ENCODE data around the gene TOP3A.
"Not testable (repeated sequence)": the region's sequence is repeated elsewhere in the genome, so short reads cannot be mapped to it uniquely, and the experiment has no call there.

DNA sequence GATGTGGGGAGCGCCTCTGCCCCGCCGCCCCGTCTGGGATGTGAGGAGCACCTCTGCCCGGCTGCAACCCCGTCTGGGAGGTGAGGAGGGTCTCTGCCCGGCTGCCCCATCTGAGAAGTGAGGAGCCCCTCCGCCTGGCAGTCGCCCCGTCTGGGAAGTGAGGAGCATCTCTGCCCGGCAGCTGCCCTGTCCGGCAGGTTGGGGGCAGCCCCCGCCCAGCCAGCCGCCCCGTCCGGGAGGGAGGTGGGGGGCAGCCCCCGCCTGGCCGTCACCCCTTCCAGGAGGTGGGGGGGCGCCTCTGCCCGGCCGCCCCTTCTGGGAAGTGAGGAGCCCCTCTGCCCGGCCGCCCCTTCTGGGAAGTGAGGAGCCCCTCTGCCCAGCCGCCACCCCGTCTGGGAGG, 23.4 kb upstream of the TOP3A start:
- not testable (repeated sequence) for TF ChIP-seq EZH2phosphoT487 (IDR thresholded peaks at IDR 0.05; ENCODE audit: unreplicated experiment); POLR2AphosphoS5 (IDR thresholded peaks at IDR 0.05; ENCODE audit: low read depth); EZH2 (IDR thresholded peaks at IDR 0.05; ENCODE audit: low read depth, unreplicated experiment); CREB1 (CRISPR knock-in tag; IDR thresholded peaks at IDR 0.05; ENCODE audit: low read depth); JUNB (IDR thresholded peaks at IDR 0.05; ENCODE audit: unreplicated experiment); ZNF114 (CRISPR knock-in tag; IDR thresholded peaks at IDR 0.05)
- TF ChIP-seq, protein P1, sequence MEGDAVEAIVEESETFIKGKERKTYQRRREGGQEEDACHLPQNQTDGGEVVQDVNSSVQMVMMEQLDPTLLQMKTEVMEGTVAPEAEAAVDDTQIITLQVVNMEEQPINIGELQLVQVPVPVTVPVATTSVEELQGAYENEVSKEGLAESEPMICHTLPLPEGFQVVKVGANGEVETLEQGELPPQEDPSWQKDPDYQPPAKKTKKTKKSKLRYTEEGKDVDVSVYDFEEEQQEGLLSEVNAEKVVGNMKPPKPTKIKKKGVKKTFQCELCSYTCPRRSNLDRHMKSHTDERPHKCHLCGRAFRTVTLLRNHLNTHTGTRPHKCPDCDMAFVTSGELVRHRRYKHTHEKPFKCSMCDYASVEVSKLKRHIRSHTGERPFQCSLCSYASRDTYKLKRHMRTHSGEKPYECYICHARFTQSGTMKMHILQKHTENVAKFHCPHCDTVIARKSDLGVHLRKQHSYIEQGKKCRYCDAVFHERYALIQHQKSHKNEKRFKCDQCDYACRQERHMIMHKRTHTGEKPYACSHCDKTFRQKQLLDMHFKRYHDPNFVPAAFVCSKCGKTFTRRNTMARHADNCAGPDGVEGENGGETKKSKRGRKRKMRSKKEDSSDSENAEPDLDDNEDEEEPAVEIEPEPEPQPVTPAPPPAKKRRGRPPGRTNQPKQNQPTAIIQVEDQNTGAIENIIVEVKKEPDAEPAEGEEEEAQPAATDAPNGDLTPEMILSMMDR (conservative IDR thresholded peaks at IDR 0.05; ENCODE audit: low read depth in 2 of 2): not testable (repeated sequence)
- TF ChIP-seq, protein P2, sequence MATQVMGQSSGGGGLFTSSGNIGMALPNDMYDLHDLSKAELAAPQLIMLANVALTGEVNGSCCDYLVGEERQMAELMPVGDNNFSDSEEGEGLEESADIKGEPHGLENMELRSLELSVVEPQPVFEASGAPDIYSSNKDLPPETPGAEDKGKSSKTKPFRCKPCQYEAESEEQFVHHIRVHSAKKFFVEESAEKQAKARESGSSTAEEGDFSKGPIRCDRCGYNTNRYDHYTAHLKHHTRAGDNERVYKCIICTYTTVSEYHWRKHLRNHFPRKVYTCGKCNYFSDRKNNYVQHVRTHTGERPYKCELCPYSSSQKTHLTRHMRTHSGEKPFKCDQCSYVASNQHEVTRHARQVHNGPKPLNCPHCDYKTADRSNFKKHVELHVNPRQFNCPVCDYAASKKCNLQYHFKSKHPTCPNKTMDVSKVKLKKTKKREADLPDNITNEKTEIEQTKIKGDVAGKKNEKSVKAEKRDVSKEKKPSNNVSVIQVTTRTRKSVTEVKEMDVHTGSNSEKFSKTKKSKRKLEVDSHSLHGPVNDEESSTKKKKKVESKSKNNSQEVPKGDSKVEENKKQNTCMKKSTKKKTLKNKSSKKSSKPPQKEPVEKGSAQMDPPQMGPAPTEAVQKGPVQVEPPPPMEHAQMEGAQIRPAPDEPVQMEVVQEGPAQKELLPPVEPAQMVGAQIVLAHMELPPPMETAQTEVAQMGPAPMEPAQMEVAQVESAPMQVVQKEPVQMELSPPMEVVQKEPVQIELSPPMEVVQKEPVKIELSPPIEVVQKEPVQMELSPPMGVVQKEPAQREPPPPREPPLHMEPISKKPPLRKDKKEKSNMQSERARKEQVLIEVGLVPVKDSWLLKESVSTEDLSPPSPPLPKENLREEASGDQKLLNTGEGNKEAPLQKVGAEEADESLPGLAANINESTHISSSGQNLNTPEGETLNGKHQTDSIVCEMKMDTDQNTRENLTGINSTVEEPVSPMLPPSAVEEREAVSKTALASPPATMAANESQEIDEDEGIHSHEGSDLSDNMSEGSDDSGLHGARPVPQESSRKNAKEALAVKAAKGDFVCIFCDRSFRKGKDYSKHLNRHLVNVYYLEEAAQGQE (IDR thresholded peaks at IDR 0.05; ENCODE audit: unreplicated experiment): not testable (repeated sequence)

Measured in GM23338 (cell line).